HEK293 (cell line): ENCODE results near the gene ANXA1.
A peak's percentile ranks its signal among the peaks of the same experiment; 100 is the strongest.

Experiments
- CTCF ChIP-seq: fragments of 450-650 bp; formaldehyde crosslinking; IDR thresholded peaks from 2 replicates; pipeline ENCODE4 v1.5.1; 2016; ENCODE audit warnings: missing biosample characterization, missing genetic modification characterization
- REST ChIP-seq: fragments of 450-650 bp; formaldehyde crosslinking; IDR thresholded peaks from 2 replicates; pipeline ENCODE4 v1.5.1; 2016; ENCODE audit warnings: missing biosample characterization, missing genetic modification characterization
- ZIC2 ChIP-seq: fragments of 450-650 bp; formaldehyde crosslinking; IDR thresholded peaks from 2 replicates; pipeline ENCODE4 v1.5.1; 2016; ENCODE audit warnings: missing biosample characterization, missing genetic modification characterization
- ZNF175 ChIP-seq: fragments of 450-650 bp; formaldehyde crosslinking; IDR thresholded peaks from 2 replicates; pipeline ENCODE4 v1.5.1; 2016; ENCODE audit warnings: missing biosample characterization, missing genetic modification characterization
- ZNF837 ChIP-seq: fragments of 450-650 bp; formaldehyde crosslinking; IDR thresholded peaks from 2 replicates; pipeline ENCODE4 v1.5.1; 2016; ENCODE audit warnings: missing biosample characterization, missing genetic modification characterization
- TF ChIP-seq, protein P1 (sequence below): fragments of 450-650 bp; formaldehyde crosslinking; IDR thresholded peaks from 2 replicates; pipeline ENCODE4 v1.5.1; 2016; ENCODE audit warnings: missing biosample characterization, missing genetic modification characterization

- TF ChIP-seq CTCF (tag by site-specific recombination) (no peak), ZNF175 (tag by site-specific recombination) (no peak), REST (tag by site-specific recombination) (no peak), ZIC2 (tag by site-specific recombination) (no peak), ZNF837 (tag by site-specific recombination) (no peak)
- TF ChIP-seq, protein P1, sequence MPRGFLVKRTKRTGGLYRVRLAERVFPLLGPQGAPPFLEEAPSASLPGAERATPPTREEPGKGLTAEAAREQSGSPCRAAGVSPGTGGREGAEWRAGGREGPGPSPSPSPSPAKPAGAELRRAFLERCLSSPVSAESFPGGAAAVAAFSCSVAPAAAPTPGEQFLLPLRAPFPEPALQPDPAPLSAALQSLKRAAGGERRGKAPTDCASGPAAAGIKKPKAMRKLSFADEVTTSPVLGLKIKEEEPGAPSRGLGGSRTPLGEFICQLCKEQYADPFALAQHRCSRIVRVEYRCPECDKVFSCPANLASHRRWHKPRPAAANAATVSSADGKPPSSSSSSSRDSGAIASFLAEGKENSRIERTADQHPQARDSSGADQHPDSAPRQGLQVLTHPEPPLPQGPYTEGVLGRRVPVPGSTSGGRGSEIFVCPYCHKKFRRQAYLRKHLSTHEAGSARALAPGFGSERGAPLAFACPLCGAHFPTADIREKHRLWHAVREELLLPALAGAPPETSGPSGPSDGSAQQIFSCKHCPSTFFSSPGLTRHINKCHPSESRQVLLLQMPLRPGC (tag by site-specific recombination): 0 out of 2 replicates have a peak, but pooled peaks have one; percentile 43
These were observed 2.1 kb upstream of the ANXA1 start for GRCh38 chr9:73149371-73150067.
